T-helper 1 cell treated with Interleukin-12 subunit alpha and Interleukin-12 subunit beta and Interleukin-4 antibody, amounts not matched to agents 30 μg/mL and 1 μg/mL, for 36 hours (primary cell): Measurements from ENCODE around the gene GORASP1.

Source experiments
- H3K27ac Mint-ChIP-seq: one replicate; pipeline ENCODE4 v1.8.0; 2021; ENCODE audit warnings: mild to moderate bottlenecking, mixed read lengths
- H3K27me3 Mint-ChIP-seq: one replicate; pipeline ENCODE4 v1.8.0; 2021; ENCODE audit warnings: low read depth, mixed read lengths
- H3K36me3 Mint-ChIP-seq: one replicate; pipeline ENCODE4 v1.8.0; 2021; ENCODE audit warnings: low read depth, mixed read lengths
- H3K4me1 Mint-ChIP-seq: one replicate; pipeline ENCODE4 v1.8.0; 2021; ENCODE audit warnings: low read depth, mixed read lengths
- H3K4me3 Mint-ChIP-seq: one replicate; pipeline ENCODE4 v1.8.0; 2021; ENCODE audit warnings: mild to moderate bottlenecking, moderate library complexity, mixed read lengths
- H3K9me3 Mint-ChIP-seq: one replicate; pipeline ENCODE4 v1.8.0; 2021; ENCODE audit warnings: mixed read lengths

Gene GORASP1

DNA sequence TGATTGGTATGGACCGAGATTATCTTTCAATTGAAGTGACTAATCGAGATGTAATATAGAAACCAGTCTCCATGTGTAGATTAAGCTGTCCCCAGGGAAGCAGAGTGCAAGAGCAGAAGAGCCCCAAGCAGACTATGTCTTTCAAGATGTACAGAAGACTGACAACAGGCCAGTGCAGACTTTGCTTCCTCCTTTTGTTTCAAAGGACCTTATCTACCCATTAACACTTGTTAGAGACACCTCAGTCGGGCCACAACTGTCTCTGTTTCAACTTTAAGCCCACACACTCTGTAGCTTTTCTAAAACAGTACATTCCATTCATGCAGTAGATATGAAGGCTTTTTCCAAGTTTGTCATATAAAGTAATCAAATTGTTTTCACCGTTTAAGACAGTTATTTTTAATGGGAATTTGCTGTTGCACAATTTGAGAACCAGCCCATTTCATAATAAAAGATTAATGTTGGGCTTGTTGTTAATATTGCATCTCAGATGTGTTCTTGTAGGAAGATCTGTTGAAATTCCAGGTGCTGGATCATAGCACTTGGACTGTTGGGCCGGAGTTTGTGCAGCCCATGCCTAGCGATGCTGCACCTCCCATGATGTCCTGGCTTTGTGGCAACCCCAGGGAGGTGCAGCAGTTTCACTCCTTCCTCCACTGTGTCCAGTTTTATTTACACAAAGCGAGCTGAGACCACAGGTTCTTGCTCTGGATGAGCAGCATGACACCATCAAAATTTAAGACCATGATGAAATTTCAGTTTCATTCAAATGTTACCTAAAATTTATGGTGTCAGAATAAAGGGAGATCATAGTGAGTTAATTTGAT lies 12.4 kb downstream of the GORASP1 start:
- Mint-ChIP-seq H3K4me3 (no peak overlapping the region), H3K9me3 (no peaks in the 10 kb centered on the region), H3K27me3 (no peaks in the 10 kb centered on the region), H3K36me3 (peaks cover 38% of the 10 kb centered on the region), H3K4me1 (no peaks in the 10 kb centered on the region), H3K27ac (no peak overlapping the region)

- Mint-ChIP-seq H3K36me3 (peaks cover 41% of the 10 kb centered on the region), H3K27ac (no peak overlapping the region), H3K4me1 (no peaks in the 10 kb centered on the region), H3K4me3 (no peak overlapping the region), H3K9me3 (no peaks in the 10 kb centered on the region), H3K27me3 (no peaks in the 10 kb centered on the region)
Measured at GRCh38 chr3:39090922-39091321, 16.5 kb downstream of the GORASP1 start.

- peaks cover 32% of the 10 kb centered on the region for H3K36me3 Mint-ChIP-seq
- H3K4me1 Mint-ChIP-seq, result no peaks in the 10 kb centered on the region
- H3K27me3 Mint-ChIP-seq, result no peaks in the 10 kb centered on the region
- H3K9me3 Mint-ChIP-seq, result no peaks in the 10 kb centered on the region
- no peak overlapping the region for H3K27ac Mint-ChIP-seq
- H3K4me3 Mint-ChIP-seq, result no peak overlapping the region
Measured at GRCh38 chr3:39088889-39089288, 18.5 kb downstream of the GORASP1 start.

- H3K4me3 Mint-ChIP-seq, result no peak overlapping the region
Measured at GRCh38 chr3:39088456-39088855, 19.0 kb downstream of the GORASP1 start.

GRCh38 chr3:39086144-39086543 lies 21.3 kb downstream of the GORASP1 start:
- Mint-ChIP-seq H3K4me3 (no peak overlapping the region), H3K36me3 (peaks cover 39% of the 10 kb centered on the region), H3K4me1 (peaks cover 12% of the 10 kb centered on the region), H3K27ac (no peak overlapping the region), H3K27me3 (no peaks in the 10 kb centered on the region), H3K9me3 (no peaks in the 10 kb centered on the region)

More at GRCh38 chr3:39088456-39088855, 19.0 kb downstream of the GORASP1 start:
- Mint-ChIP-seq H3K4me1 (no peaks in the 10 kb centered on the region), H3K9me3 (no peaks in the 10 kb centered on the region), H3K27ac (no peak overlapping the region), H3K27me3 (no peaks in the 10 kb centered on the region), H3K36me3 (peaks cover 31% of the 10 kb centered on the region)

GRCh38 chr3:39082666-39083313 lies 24.6 kb downstream of the GORASP1 start:
- Mint-ChIP-seq H3K27me3 (no peaks in the 10 kb centered on the region), H3K36me3 (peaks cover 43% of the 10 kb centered on the region), H3K4me1 (peaks cover 25% of the 10 kb centered on the region), H3K4me3 (no peak overlapping the region), H3K9me3 (no peaks in the 10 kb centered on the region), H3K27ac (no peak overlapping the region)

- peaks cover 51% of the 10 kb centered on the region for H3K36me3 Mint-ChIP-seq
- no peak overlapping the region for H3K4me3 Mint-ChIP-seq
- no peaks in the 10 kb centered on the region for H3K27me3 Mint-ChIP-seq
- H3K9me3 Mint-ChIP-seq, result no peaks in the 10 kb centered on the region
- H3K27ac Mint-ChIP-seq, result no peak overlapping the region
- H3K4me1 Mint-ChIP-seq, result peaks cover 32% of the 10 kb centered on the region
Measured at GRCh38 chr3:39080026-39080425, 27.4 kb downstream of the GORASP1 start.

DNA sequence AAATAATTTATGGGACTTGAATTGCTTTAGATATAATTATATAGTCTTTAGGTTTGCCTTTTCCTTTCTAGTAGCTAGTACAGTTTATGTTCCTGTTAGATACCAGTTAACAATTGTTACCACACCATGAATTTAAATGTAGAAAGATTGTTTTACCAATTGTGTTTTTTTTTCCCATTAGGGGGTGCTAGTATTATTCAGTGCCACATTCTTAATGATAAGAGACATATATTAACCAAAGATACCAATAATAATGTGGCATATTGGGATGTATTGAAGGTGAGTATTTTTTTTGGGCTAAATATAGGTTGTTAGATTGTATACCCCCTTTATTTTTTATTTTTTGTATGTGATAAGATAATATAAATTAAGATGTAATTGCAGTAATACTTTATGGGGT lies 27.9 kb downstream of the GORASP1 start:
- H3K27me3 Mint-ChIP-seq, result no peaks in the 10 kb centered on the region
- no peak overlapping the region for H3K27ac Mint-ChIP-seq
- peaks cover 33% of the 10 kb centered on the region for H3K4me1 Mint-ChIP-seq
- no peak overlapping the region for H3K4me3 Mint-ChIP-seq
- H3K9me3 Mint-ChIP-seq, result no peaks in the 10 kb centered on the region
- peaks cover 56% of the 10 kb centered on the region for H3K36me3 Mint-ChIP-seq

- peaks cover 21% of the 10 kb centered on the region for H3K4me1 Mint-ChIP-seq
Measured at GRCh38 chr3:39075910-39076309, 31.5 kb downstream of the GORASP1 start.

GRCh38 chr3:39068556-39068955 lies 38.9 kb downstream of the GORASP1 start:
- Mint-ChIP-seq H3K9me3 (no peaks in the 10 kb centered on the region), H3K27me3 (no peaks in the 10 kb centered on the region), H3K36me3 (peaks cover 35% of the 10 kb centered on the region), H3K4me1 (peaks cover 4% of the 10 kb centered on the region), H3K4me3 (no peak overlapping the region), H3K27ac (no peak overlapping the region)

More at GRCh38 chr3:39075910-39076309, 31.5 kb downstream of the GORASP1 start:
- Mint-ChIP-seq H3K27me3 (no peaks in the 10 kb centered on the region), H3K4me3 (peak overlapping the region; percentile 6), H3K27ac (no peak overlapping the region), H3K9me3 (no peaks in the 10 kb centered on the region), H3K36me3 (peaks cover 59% of the 10 kb centered on the region)

DNA sequence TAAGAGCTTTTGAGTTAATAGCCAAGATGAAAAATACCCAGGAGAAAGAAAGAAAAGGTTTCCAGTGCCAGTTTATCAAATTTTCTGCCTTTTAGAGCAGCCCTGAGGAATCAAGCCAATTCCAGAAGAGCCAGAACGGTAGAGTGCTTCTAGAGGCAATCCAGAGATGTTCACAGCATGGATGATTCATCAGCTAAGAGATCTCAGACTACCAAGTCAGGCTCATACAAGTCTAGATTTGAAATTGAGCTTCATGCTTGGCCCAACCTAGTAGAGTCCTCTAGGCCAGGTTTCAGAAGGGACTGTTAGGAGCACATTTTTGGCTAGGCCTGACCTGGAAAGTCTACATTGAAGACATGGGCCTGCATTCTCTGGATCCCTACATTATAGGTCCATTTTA lies 40.1 kb downstream of the GORASP1 start:
- no peaks in the 10 kb centered on the region for H3K27me3 Mint-ChIP-seq
- no peak overlapping the region for H3K27ac Mint-ChIP-seq
- peaks cover 4% of the 10 kb centered on the region for H3K4me1 Mint-ChIP-seq
- H3K36me3 Mint-ChIP-seq, result peaks cover 27% of the 10 kb centered on the region
- no peaks in the 10 kb centered on the region for H3K9me3 Mint-ChIP-seq
- H3K4me3 Mint-ChIP-seq, result no peak overlapping the region

DNA sequence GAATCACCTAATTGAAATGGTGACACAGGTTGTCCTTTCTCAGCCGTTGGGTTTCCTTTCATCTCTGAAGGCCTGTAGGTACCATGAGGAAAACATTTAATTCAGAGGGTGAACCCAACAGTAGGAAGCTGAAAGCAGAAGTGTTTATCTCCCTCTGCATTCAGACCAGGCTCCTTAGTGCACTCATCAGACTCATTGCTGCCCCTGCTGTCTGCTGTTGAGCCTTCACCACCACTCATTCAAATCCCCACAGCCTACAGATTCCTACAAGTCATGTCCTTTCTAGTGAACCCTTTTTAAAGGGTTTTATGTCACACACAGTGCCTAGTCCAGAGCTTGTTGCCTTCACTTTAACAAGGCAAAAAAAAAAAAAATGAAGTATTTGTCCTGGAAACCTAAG lies 42.2 kb downstream of the GORASP1 start:
- H3K9me3 Mint-ChIP-seq, result no peaks in the 10 kb centered on the region
- H3K4me1 Mint-ChIP-seq, result peaks cover 6% of the 10 kb centered on the region
- H3K36me3 Mint-ChIP-seq, result peaks cover 20% of the 10 kb centered on the region
- no peak overlapping the region for H3K4me3 Mint-ChIP-seq
- no peaks in the 10 kb centered on the region for H3K27me3 Mint-ChIP-seq
- no peak overlapping the region for H3K27ac Mint-ChIP-seq

GRCh38 chr3:39064646-39065045 lies 42.8 kb downstream of the GORASP1 start:
- Mint-ChIP-seq H3K4me3 (no peak overlapping the region), H3K4me1 (peaks cover 6% of the 10 kb centered on the region), H3K36me3 (peaks cover 18% of the 10 kb centered on the region), H3K27me3 (no peaks in the 10 kb centered on the region), H3K9me3 (no peaks in the 10 kb centered on the region), H3K27ac (no peak overlapping the region)

- Mint-ChIP-seq H3K36me3 (peaks cover 18% of the 10 kb centered on the region), H3K9me3 (no peaks in the 10 kb centered on the region), H3K4me3 (no peak overlapping the region)
Measured at GRCh38 chr3:39063143-39063542, 44.3 kb downstream of the GORASP1 start.

GRCh38 chr3:39062180-39062579 lies 45.2 kb downstream of the GORASP1 start:
- Mint-ChIP-seq H3K36me3 (peaks cover 15% of the 10 kb centered on the region), H3K4me1 (peaks cover 10% of the 10 kb centered on the region), H3K4me3 (no peak overlapping the region), H3K27ac (no peak overlapping the region), H3K27me3 (no peaks in the 10 kb centered on the region), H3K9me3 (no peaks in the 10 kb centered on the region)

More at GRCh38 chr3:39063143-39063542, 44.3 kb downstream of the GORASP1 start:
- Mint-ChIP-seq H3K27ac (no peak overlapping the region), H3K4me1 (peaks cover 10% of the 10 kb centered on the region), H3K27me3 (no peaks in the 10 kb centered on the region)
